ENCODE measurements around the gene ZCCHC24. TPM values are rescaled to one million over a fixed set of nuclear protein-coding genes. Genes with fewer than 3 reads are reported as not detected.

Gene ZCCHC24
- total RNA-seq, 1 donor from 2014 or later: 31.8 TPM

DNA sequence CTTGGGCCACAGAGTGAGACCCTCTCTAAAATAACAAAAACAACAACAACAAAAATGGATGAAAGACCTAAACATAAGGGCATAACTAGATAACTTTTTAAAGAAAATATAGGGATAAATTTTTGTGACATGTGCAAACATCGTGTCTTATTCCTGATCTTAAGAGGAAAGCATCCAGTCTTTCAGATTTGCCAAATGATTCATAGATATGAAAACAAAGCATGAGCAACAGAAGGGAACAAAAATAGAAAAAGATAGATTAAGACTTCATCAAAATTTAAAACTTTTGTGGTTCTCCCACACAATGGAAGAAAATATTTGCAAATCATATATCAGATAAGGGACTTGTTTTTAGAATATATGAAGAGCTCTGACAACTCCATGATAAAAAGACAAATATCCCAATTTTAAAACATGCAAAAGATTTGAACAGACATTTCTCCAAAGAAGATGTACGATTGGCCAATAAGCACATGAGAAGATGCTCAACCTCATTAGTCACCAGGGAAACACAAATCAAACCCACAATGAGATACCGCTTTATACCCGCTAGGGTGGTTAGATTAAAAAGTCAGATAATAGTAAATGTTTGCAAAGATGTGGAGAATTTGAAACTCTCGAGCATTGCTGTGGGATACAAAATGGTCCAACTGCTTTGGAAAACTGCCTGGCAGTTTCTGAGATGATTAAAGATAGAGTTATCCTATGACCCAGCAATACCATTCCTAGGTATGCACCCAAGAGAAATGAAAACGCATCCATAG is 77.8 kb downstream of the ZCCHC24 start:
- no peak for DNase-seq (ENCODE audit: low spot score in 2 of 2, unreplicated experiment in 2 of 2)
- TF ChIP-seq, protein P1, sequence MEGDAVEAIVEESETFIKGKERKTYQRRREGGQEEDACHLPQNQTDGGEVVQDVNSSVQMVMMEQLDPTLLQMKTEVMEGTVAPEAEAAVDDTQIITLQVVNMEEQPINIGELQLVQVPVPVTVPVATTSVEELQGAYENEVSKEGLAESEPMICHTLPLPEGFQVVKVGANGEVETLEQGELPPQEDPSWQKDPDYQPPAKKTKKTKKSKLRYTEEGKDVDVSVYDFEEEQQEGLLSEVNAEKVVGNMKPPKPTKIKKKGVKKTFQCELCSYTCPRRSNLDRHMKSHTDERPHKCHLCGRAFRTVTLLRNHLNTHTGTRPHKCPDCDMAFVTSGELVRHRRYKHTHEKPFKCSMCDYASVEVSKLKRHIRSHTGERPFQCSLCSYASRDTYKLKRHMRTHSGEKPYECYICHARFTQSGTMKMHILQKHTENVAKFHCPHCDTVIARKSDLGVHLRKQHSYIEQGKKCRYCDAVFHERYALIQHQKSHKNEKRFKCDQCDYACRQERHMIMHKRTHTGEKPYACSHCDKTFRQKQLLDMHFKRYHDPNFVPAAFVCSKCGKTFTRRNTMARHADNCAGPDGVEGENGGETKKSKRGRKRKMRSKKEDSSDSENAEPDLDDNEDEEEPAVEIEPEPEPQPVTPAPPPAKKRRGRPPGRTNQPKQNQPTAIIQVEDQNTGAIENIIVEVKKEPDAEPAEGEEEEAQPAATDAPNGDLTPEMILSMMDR (IDR thresholded peaks at IDR 0.05; ENCODE audit: unreplicated experiment): no peak
- Mint-ChIP-seq H3K36me3 (peaks cover 2% of the 10 kb centered on the region), H3K9me3 (peaks cover 20% of the 10 kb centered on the region), H3K27ac (no peak overlapping the region), H3K4me1 (no peaks in the 10 kb centered on the region), H3K4me3 (no peak overlapping the region), H3K27me3 (ENCODE audit: low read depth) (peaks cover 34% of the 10 kb centered on the region)

DNA sequence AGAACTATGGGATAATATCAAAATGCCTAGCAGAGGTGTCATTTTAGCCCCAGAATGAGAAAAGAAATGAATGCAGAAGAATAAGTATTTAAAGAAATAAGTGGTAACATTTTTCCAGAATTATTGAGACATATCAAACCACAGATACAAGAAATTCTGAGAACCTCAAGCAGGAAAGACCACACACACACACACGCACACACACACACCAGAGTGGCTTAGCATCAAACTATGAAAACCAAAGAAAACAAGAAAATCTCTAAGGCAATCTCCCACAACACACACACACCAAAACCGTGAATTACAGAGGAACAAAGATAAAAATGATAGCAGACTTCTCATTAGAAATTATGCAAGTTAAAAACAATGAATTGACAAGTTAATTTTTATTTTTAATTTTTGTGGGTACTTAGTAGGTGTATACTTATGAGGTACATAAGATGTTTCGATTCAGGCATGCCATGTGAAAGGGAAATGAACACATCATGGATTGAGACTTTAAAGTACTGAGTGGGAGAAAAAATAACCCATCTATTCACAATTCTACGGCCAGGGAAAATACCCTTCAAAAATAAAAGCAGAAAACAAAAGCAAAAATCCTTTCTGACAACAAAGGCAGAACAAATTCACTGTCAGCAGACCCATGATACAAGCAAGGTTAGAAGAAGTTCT is 83.6 kb downstream of the ZCCHC24 start:
- peaks cover 6% of the 10 kb centered on the region for H3K36me3 Mint-ChIP-seq
- DNase-seq (ENCODE audit: low spot score in 2 of 2, unreplicated experiment in 2 of 2): no peak
- TF ChIP-seq, protein P1 (IDR thresholded peaks at IDR 0.05; ENCODE audit: unreplicated experiment): no peak
- H3K4me1 Mint-ChIP-seq: no peaks in the 10 kb centered on the region
- H3K4me3 Mint-ChIP-seq: no peak overlapping the region
- H3K27me3 Mint-ChIP-seq (ENCODE audit: low read depth): peaks cover 29% of the 10 kb centered on the region
- no peak overlapping the region for H3K27ac Mint-ChIP-seq
- peaks cover 12% of the 10 kb centered on the region for H3K9me3 Mint-ChIP-seq

DNA sequence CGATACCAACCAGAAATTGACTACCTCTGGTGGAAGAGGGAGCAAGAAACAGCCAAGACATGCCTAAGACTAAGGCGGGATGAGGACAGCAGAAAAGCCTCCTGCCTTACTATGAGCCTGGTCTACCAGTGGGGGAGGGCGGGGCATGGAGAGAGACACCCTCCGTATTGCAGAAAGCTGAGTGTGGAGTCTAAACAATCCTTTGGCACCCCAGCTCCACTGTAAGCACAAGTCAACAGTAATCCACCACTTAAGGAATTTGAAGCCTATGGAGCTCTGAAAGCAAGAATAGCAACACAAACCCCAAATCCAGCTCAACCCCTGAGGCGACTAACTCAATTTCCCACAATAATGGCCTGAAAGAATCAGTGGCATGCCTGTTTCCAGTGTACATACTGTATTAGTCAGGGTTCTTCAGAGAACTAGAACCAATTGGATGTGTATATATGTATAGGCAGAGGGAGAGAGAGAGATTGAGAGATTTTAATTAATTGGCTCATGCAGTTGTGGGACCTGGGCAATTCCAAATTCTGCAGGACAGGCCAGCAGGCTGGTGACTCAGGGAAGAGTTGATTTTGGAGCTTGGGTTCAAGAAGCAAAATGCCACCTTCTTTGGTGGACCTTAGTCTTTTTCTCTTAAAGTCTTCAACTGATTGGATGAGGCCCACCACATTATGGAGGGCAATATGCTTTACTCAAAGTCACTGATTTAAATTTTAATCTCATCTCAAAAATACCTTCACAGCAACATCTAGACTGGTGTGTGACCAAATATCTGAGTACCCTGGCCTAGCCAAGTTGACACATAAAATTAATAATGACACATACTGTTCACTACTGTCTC is 84.7 kb downstream of the ZCCHC24 start:
- DNase-seq (ENCODE audit: low spot score in 2 of 2, unreplicated experiment in 2 of 2): no peak
- Mint-ChIP-seq H3K4me1 (no peaks in the 10 kb centered on the region), H3K27me3 (ENCODE audit: low read depth) (peaks cover 20% of the 10 kb centered on the region), H3K9me3 (peaks cover 12% of the 10 kb centered on the region), H3K4me3 (no peak overlapping the region), H3K27ac (no peak overlapping the region), H3K36me3 (peaks cover 14% of the 10 kb centered on the region)
- TF ChIP-seq, protein P1 (IDR thresholded peaks at IDR 0.05; ENCODE audit: unreplicated experiment): no peak

DNA sequence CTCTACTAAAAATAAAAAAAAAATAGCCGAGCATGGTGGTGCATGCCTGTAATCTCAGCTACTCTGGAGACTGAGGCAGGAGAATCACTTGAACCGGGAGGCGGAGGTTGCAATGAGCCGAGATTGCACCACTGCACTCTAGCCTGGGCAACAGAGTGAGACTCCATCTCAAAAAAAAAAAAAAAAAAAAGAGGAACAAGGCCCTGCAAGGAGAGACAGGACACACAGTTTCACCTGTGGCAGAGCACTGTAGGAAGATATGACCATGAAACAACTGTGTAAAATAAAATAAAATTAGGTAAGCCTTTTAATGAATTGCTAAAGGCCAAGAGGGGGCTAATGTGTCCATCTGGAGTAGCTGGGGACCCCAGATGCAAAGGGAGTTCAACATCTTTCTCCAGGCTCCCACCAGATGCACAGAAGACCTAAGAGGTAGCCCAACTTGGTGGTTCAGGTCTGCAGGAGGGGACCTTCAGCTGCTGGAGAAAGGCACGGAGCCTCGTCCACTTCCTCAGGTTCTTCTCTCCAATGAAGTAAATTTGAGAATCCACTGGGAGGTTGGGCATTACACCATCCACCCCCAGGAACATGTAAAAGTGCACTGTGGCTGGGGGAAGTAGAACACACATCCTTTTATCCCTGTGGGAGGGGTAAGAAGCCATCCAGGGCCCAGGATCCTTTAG is 85.5 kb downstream of the ZCCHC24 start:
- DNase-seq (ENCODE audit: low spot score in 2 of 2, unreplicated experiment in 2 of 2): no peak
- no peak overlapping the region for H3K4me3 Mint-ChIP-seq
- no peaks in the 10 kb centered on the region for H3K4me1 Mint-ChIP-seq
- TF ChIP-seq, protein P1 (IDR thresholded peaks at IDR 0.05; ENCODE audit: unreplicated experiment): no peak
- H3K9me3 Mint-ChIP-seq: peaks cover 8% of the 10 kb centered on the region
- peaks cover 21% of the 10 kb centered on the region for H3K36me3 Mint-ChIP-seq
- H3K27ac Mint-ChIP-seq: no peak overlapping the region
- peaks cover 15% of the 10 kb centered on the region for H3K27me3 Mint-ChIP-seq (ENCODE audit: low read depth)

DNA sequence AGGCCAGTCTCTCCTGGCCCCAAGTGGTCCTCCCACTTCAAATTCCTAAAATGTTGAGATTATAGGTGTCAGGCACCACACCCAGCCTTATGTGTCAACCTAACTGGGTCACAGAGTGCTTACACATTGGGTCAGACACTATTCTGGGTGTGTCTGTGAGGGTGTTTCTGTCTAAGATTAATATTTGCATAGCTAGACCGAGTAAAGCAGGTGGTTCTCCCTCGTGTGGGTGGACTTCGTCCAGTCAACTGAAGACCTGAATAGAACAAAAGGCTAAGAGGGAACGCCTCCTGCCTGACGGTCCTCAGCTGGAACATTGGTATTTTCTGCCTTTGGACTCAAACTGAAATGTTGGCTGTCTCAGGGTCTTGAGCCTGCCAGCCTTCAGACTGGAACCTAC is 86.6 kb downstream of the ZCCHC24 start:
- TF ChIP-seq, protein P1 (IDR thresholded peaks at IDR 0.05; ENCODE audit: unreplicated experiment): no peak
- peaks cover 6% of the 10 kb centered on the region for H3K27me3 Mint-ChIP-seq (ENCODE audit: low read depth)
- no peaks in the 10 kb centered on the region for H3K9me3 Mint-ChIP-seq

More for the DNA sequence above, 86.6 kb downstream of the ZCCHC24 start:
- Mint-ChIP-seq H3K4me3 (no peak overlapping the region), H3K36me3 (peaks cover 33% of the 10 kb centered on the region), H3K4me1 (no peaks in the 10 kb centered on the region), H3K27ac (no peak overlapping the region)
- DNase-seq (ENCODE audit: low spot score in 2 of 2, unreplicated experiment in 2 of 2): no peak
